HG03521 (cell line): ENCODE results near the gene LTA.
"Not testable (repeated sequence)": the region's sequence is repeated elsewhere in the genome, so short reads cannot be mapped to it uniquely, and the experiment has no call there.

Experiments used
- ATAC-seq: cut with Tn5 transposase; IDR thresholded peaks from one replicate; pipeline ENCODE4 v1.9.1; 2021; ENCODE audit warnings: mild to moderate bottlenecking, moderate library complexity; ENCODE audit not compliant: unreplicated experiment

Gene LTA

DNA sequence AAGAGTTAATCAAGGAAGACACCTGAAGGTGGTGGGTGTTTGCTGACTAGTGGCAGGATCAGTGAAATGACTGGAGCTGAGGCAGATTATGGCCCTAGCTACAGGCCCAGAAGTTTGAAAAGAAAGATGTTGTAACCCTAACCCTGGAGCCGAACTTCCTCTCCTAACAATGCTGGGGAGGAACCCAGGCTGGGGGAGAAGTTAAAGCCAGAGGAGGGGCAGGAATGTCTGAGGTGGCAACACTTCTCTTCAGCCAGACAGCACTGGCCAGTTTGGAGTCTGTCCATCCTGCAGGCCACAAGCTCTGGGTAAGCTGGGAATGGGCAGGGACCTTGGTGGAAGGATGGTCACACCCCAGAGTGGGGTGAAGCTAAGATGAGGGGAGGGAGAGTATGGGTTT lies 13.9 kb downstream of the LTA start, which contains the start of gene LST1:
LST1 (plus strand) TSS at position 270 of the 400 bp plus-strand sequence. CDS start 1,023 bp downstream, outside the sequence.
- no peak for ATAC-seq

DNA sequence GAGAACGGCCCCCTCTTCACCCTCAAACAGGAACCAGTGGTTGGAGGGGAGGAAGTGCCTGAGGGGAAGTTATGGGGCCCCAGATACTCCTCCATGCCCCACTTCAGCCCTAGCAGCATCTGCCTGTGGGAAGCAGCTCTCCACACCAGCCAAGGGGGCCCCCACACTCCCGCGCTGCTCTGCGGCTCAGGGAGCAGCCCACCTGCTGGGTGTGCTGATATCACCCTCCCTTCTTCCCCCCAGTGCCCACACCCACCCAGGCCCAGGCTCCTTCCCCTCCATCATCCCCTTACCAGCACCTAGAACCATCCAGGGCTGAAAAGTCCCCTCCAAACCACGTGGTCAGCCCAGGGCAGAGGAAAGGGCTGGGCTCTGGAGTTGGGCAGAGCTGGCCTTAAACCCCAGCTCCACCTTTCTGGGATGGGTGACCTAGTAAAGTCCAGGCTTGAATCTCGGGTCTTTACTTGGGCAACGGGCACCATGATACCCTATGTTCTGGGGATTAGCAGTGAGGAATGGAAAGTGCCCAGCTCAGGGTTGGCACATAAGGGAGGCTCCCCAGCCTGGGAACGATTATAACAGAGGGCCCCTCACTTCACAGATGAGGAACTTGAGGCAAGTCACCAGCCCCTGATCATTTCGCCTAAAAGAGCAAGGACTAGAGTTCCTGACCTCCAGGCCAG lies 14.7 kb downstream of the LTA start:
- ATAC-seq, result no peak

DNA sequence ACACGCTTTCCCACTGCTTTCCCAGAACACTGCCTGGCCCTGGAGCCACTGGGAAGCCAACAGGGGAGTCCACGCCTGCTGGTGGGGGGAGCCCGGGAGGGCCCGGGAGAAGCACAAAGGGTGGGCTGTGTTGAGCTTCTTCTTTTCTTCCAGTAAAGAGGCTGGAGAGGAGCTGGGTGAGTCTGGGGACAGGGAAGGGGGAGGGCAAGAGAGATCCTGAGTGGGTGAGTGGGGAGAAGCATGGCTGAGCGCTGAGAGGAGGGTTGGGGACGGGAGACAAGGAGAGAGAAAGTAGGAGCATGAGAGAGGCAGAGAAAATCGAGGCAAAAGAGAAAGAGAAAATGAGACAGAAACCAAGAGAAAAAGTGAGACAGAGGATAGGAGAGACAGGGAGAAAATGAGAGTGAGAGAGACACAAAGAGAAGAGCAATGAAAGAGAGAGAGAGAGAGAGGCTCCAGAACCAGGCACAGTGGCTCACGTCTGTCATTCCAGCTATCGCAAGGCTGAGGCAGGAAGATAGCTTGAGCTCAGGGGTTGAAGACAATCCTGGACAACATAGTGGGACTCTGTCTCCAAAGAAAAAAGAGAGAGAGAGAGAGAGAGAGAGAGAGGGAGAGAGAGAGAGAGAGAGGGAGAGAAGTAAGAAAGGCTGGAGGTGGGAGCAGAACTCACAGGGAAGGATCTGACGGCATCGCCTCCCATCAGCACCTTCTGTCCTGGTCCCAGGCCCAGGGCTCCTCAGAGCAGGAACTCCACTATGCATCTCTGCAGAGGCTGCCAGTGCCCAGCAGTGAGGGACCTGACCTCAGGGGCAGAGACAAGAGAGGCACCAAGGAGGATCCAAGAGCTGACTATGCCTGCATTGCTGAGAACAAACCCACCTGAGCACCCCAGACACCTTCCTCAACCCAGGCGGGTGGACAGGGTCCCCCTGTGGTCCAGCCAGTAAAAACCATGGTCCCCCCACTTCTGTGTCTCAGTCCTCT lies 16.0 kb downstream of the LTA start:
- ATAC-seq, result no peak

DNA sequence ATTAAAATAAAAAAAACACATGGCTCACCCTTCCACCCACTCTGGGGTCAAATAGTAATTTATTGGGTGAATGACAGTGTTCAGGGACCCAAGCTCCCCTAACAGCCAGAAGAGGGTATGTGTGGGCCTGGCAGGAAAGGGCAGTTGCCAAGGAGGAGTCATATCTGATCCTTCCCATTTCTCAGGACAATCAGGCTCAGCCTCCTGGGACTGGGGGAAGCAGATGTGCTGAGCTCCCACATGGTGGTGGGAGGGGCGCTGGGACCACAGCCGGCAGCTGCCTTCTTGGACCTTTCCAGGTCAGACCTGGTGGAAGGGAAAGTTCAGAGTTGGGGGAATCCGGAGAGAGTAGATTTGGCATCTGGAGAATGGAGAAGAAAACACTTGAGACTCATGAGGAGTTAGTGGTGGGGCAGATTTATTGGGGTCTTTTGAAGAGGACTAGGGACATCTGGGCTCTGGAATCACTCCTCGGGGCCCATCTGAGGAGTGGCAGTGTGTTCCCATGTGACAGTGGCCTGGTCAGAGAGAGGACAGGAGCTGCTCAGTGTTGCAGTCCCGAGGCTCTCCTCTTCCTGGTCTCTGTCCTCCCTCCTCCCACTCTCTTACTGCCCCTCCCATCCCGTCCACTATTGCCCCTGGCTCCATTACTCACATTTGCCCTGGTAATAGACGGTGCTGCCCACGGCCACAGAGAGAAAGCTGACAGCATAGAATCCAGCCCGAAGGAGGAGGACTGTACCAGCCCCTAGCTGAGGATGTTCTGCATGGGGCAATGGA lies 17.0 kb downstream of the LTA start:
- no peak for ATAC-seq

DNA sequence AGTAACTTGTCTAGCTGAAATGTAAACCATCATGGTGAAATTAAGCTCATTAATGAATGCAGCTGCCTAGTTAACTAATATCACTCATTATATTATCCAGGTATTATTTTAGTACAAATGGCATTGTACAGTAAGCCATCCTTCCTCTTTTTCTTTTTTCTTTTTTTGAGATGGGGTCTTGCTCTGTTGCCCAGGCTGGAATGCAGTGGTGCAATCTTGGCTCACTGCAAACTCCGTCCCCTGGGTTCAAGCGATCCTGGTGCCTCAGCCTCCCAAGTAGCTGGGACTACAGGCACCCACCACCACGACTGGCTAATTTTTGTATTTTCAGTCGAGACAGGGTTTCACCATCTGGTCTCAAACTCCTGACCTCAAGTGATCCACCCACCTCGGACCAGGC lies 18.6 kb downstream of the LTA start:
- ATAC-seq, result not testable (repeated sequence)

DNA sequence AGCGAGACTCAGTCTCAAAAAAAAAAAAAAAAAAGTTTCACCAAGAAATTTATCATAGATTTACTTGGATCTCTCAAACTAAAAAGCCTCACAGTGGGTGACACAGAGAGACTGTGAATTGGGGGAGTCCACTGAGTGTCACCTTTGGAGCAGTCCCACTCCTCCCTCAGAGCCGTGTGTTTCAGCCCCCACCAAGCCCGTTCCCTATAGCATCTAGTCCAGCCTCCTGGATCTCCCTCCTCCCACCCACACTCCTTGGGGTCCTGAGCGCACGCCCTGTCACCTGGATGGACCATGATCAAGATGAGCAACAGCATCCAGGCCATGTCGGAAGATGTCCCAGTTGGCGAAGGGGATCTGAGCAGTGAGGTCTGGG lies 20.3 kb downstream of the LTA start:
- no peak for ATAC-seq

DNA sequence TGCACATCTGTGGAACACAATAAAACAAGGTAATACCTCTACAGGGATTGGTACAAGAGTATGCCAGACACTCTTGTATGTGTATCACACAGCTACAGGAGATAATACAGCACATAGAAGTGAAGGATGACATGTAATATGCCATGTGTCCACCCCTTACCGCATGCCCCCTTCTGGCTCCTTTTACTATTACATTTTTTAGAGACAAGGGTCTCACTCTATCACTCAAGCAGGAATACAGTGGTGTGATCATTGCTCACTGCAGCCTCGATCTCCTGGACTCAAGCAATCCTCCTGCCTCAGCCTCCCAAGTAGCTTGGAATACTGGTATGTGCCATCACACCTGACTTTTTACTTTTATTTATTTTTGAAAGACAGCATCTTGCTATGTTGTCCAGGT lies 24.9 kb downstream of the LTA start:
- no peak for ATAC-seq

DNA sequence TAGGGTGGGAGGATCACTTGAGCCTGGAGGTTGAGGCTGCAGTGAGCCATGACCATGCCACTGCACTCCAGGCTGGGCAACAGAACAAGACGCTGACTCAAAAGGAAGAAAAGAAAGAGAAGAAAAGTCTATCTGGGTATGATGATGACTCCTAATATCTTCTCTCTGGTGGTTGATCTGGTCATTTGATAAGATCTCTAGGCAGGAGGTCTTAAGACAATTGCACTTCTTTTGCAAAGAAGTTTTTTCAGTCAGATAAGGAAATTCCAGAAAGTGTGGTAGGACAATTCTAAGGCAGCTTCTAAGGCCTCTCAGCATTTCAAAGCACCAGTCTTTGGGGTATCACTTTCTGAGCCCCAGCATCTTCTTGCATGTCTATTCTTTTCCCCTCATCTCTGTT lies 35.2 kb downstream of the LTA start:
- no peak for ATAC-seq

DNA sequence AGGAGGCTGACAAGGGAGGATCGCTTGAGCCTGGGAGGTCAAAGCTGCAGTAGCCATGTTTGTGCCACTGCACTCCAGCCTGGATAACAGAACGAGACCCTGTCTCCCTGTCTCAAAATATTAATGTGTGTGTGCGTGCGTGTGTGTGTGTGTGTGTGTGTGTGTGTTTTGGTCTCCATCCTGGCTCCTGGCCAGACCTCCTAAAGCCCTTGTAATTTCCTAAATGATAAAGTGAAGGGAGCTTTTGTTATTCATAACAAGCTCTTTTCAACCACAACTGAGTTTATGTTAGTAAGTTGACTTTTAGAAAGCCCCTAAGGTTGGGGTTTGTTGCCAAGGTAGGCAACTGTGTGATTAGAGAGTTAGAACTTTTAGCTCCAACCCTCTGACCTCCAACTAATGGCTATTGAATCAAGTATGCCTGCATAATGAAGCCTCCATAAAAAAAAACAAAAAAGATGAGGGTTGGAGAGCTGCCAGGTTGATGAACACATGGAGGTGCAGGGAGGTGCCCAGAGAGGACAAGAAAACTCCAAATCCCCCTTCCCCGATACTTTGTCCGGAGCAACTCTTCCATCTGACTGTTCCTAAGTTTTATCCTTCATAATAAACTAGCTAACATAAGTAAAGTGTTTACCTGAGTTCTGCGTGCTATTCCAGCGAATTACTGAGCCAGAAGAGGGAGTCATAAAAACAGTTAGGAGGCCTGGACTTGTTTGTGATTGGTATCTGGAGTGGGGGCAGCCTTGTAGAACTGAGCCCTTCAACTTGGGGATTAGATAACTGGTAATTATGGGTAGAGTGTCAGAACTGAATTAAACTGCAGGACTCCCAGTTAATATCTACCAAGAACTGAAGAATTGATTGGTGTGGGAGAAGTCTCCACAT lies 37.7 kb downstream of the LTA start:
- ATAC-seq, result no peak

DNA sequence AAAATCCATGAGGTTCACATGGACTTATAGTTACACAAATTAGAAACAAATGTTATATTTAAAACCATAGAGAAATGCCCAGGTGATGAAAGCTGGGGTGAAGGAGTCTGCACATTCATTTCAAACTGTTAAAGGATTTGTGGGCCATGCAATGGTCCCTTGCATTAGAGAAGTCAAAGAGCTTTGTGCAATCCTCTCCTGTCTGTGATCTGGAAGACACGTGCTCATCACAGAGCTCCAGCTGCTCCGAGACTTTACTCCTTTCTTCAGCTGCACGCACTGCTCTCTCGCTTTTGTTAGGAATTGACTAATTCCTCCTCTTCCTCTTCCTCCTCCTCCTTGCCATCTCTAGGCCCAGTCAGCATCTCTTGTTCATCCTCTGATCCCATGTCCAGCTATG lies 38.9 kb downstream of the LTA start:
- no peak for ATAC-seq

DNA sequence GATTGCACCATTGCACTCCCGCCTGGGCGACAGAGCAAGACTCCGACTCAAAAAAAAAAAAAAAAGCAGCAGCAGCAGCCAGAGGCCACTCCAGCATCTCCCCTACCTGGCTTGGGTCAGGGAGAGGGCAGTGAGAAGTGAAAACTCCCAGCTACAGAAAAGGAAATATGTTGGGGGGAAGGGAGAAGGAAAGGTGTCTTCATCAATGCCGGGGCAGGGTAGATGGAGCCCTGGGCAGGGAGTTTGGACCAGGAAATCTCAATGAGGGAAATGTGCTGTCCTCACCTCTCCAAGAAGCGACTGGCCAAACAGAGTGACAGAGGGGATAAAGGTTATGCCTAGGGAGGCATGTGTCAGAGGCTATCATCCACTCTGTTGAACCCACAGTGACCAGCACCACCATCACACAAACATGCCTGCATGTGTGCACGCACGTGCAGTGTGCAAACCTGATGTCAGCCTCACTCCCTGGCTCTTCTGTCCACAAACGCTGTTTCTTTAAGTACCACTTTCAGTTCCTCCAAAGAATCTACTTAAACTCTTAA lies 42.1 kb downstream of the LTA start:
- no peak for ATAC-seq

DNA sequence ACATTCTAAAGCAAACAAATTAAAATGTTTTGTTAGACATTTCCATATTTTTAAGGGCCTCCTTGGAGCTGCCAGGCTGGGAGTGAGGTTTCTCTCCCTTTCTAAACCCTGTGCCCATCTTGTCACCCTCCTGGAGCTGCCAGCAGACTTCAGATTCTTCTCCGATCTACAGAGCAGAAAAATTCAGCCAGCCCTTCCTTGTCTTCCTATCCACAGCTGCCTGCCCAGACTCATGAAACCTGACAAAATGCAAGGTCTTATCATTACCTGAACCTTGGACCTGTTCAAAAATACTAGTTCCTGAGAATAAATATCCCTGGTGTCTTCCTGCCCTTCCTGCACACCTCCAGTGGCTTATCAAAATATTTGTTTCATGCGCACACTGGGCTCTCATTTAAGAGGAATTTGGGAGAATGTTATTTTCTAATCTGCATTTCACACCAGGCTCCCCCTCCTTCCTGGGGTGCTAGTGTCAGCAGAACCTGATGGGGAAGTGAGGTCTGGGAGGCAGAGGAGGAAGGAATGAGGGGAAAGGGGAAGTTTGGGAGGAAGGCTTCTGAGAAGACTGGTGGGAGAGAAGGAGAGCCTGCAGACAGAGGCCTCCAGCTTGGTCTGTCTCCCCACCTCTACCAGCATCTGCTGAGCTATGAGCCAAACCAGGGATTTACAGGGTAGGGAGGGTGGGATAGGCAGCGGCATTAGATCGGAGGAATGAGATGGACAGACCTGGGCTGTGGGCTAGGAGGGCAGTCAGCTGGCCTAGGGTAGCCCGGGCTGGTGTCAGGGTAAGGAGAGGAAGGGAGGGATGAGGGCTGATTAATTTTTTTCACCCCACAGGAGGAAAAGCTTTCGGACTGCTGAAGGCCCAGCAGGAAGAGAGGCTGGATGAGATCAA lies 42.8 kb downstream of the LTA start, which contains the start of gene AIF1:
AIF1 (plus strand) TSS at position 551 of the 895 bp plus-strand sequence; CDS start at position 647, 96 bp downstream.
- no peak for ATAC-seq

DNA sequence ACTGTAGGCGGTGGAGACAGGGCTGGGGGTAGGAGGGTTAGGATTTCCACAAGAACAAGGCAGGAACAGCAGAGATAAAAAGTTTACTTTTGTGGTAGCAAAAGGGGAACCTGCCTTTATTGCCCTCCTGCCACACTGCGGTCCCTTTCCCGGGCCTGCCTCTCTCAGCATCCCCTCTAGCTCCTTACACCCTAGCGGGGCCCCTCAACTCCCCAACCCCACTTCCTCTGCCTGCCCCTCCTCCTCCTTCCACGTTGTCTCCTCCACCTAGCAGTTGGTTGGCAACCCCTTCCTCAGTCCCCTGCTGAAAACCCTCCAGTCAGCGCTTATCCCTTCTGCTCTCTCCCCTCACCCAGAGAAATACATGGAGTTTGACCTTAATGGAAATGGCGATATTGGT lies 43.7 kb downstream of the LTA start:
- no peak for ATAC-seq

DNA sequence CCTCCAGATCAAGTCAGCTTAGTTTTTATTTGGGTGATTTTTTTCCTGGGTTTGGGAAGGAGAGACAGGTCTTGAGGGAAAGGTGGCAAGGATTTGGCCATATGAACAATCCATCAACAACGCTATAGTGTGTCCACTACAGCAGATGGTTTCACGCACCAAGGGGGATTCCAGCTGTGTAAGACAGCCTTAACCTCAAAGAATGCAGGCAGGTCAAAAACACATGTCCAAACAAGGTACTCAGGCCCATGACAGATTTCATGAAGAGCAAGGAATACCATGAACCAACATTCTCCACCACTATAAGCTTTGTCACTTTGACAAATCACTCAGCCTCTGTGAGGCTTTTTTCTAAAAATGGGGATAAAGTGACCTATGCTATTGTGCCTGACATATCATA lies 44.9 kb downstream of the LTA start:
- ATAC-seq, result no peak

DNA sequence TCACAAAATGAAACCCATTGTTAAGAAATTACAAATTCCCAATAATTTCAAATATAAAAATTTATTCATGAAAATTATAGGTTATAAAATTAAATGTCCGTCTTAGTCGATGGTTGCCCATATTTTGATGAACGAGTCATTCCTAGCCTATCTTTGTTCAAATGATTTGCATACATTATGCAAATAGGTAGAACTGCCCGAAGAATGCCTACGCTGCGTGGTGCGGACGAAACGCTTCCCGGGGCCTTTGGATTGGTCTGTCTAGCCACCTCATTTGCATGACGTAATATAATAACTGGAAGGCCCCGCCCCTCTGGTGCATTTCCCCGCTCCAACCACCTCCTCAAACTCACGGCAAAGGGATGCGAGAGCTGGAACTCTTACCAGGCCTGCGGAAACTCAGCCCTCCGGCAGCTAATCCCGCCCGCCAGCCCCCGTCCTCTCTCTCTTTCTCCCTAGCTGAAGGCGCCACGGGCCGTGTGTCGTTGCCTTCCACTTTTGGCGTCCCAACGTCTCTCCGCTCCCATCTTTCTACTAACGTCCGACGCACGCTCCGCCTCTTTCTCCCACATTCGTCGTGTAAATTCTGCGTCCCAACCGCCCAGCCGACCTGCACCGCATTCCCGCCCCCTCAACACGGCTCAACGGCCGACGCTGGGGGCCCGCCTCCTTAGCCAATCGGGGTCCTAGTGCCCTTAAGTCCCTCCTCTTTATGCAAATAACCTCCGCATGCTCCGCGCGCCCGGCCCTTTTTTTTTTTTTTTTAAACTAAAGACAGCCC lies 47.9 kb downstream of the LTA start:
- peak; percentile 81 for ATAC-seq

DNA sequence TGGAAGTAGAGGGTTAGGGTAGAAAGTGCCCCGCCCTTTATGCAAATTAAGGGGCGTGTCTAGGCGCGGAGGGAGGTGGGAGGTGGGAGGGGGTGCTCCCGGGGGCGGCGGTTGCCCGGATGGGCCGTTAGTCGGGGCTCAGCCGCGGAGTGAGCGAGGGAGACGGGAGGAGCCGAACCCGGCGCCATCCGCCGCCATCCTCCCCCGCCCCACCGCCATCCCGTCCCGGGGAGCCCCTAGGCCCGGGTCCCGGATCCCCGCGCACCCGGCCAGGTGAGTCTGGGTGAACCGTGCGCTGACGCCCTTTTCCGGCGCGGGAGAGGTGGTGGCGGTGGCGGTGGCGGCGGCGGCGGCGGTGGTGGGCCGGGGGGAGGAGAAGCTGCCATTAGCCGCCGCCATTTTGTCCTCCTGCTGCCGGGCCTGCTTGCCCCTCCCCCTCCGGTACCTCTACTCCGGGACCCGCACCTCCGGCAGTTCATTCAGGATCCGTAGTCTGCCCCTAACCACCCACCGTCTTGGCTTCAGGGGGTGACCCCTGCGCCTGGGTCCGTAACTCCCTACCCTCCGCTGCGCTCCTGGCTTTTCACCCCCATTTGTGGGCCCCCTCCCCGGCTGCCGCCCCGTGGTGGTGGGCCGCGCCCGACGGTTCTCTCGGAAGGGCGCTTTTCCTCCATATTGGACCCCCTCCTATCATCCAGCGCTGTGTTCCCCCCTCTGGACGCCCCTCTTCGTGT lies 48.7 kb downstream of the LTA start, which contains the start of gene PRRC2A:
PRRC2A (plus strand) TSS at position 130 of the 734 bp plus-strand sequence. CDS start 2,075 bp downstream, outside the sequence.
- peak; percentile 49 for ATAC-seq

DNA sequence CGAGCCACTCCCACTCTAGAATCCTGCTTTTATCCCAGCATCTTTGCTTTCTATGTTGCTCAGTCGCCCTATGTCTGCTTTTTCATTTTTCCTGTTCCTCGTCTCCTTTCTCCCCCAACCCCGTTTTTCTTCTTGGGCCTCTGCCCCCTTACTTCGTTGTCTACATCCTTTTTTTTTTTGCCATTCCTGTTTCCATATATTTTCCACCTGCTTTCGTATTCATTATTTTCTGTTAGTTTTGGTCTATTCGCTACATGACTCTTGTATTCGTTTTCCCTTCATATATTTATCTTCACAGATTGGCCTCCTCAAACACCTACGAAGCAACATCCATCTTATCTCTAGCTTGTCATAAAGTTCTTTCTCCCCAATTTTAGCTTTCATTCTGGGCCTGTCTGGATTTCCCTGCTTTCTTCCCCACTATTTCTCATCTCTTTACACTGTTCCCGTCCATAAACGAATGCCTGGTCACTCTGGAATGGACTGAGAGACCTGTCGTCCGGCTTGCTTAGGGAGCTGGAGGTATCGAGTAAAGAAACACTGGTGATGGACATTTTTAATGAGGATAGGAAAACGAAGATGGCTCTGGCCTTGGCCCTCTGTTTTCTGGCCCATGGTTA lies 49.3 kb downstream of the LTA start:
- no peak for ATAC-seq
